SK-N-DZ (cell line): ENCODE results near the gene AUTS2.

Experiments
- DNase-seq: peaks from one replicate; pipeline ENCODE4 v3.0.0-alpha.2; 2015; ENCODE audit warnings: low spot score

Gene AUTS2

GRCh38 chr7:69684369-69685292, 86.4 kb downstream of the AUTS2 start:
- no peak for DNase-seq

DNA sequence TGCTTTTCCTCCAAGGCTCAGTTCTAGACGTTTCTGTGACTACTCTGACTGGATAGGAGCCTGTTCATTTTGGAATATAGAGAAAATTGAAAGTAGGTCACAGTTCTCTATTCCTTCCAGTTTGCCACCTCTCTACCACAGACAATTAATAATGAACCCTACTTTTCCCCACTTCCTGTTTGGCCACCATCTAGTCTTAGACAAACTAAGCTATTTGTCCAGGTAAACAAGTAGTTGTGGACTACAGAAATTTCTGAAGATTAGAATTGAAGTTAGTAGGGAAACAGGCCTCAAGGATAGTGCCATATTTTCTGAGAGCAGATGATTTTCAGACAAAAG, 87.0 kb downstream of the AUTS2 start:
- no peak for DNase-seq

GRCh38 chr7:69686366-69686765, 88.1 kb downstream of the AUTS2 start:
- no peak for DNase-seq

- DNase-seq, result no peak
Observed at GRCh38 chr7:69687739-69688433, 89.6 kb downstream of the AUTS2 start.

- no peak for DNase-seq
Observed at GRCh38 chr7:69690329-69690728, 92.1 kb downstream of the AUTS2 start.

DNA sequence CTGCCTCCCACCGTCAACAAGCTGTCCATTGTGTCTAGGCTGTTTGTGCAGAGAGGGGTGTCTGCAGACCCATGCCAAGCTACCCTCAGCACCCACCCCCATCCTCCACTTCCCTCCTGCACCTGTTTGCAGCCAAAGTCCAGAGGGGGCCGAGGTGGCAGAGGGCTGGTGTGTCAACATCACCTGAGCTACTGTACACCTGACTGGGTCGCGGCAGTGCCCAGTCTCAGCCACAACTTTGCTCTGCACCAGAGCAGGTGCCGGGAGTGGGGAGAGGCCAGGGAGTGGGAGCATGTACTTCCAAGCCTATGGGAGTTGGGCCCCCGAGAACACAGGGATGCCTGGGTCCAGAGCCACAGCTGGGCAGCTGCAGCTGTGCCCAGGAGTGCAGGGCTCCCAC, 93.1 kb downstream of the AUTS2 start:
- DNase-seq, result no peak

DNA sequence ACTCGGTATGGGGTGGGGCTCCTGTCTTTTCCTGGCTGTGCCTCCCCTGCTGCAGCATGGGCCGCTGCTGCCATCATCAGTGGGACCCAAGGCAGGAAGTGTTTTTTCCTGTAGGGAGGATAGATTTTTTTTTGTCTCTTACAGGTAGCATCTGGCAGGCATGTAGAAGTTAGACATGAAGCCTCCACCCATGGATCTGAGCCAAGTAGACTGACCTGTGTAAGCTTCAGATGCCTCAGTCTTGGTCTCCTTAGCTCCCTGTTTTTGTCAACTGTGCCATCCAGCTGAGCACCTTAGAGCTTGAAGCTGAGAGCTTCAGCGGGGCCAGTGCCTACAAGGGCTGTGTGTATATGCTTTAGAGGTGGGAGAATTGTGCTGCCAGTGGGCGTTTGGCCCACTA, 93.5 kb downstream of the AUTS2 start:
- no peak for DNase-seq

- DNase-seq, result no peak
Observed at GRCh38 chr7:69692611-69693010, 94.3 kb downstream of the AUTS2 start.

DNA sequence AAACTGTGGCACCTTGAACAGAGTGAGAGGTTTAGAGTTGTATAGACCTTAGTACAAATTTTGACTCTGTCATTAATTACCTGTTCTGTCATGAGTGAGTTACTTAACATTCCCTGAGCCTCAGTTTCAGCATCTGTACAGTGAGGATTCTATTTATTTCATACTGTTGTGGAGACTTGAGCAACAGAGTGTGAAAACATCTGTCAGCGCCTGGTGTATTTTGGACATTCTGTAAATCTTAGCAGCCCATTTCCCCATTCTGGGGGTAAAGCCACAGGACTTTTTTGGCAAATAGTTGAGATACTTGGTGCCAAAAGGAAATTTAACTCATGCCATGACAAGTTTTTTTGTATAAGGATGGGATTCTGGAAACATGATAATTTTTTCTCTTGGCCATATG, 94.8 kb downstream of the AUTS2 start:
- DNase-seq, result no peak

- DNase-seq, result no peak
Observed at GRCh38 chr7:69696054-69696591, 97.8 kb downstream of the AUTS2 start.

DNA sequence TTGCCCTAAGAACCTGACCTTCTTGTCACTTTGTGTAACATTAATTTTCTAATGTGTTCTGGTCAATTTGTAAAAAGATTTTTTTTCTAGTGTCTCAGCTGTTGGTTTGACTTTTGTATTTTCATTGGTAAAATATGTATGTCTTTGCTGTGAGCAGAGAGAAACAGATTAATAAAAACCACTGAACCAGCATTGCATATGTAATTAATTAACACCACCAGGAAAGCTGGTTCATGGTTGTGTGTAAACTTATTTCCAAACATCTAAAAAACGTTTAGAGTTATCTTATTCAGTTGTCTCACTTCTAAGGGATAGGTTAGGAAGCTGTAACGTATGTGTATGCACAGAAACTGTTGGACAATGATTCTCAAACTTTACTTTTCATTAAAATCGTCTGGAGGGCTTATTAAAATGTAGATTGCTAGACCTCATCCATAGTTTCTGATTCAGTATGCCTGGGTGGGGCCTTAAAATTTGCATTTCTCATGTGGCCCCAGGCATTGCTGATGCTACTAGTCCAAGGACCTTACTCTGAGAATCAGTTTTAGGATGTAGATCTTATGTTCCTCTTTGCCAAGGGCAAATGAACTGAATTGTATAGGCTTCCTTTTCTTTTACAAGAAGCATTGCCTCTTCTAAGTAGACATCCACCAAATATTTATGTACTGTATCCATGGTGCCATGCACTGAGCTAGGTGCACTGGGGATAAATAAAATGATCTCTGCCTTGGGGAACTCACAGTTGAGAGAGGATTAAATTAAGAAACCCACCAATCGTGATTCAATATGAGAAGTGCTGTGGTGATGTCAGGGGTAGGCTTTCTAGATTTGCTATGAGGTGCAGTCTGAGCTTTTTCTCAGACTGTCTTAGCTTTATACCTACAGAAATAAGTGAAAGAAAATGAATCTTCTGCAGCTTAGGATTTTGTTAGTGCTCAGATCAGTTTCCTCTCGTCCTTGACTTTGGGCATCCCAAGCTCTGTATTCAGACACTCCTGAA, 98.7 kb downstream of the AUTS2 start:
- no peak for DNase-seq

GRCh38 chr7:69698109-69698825, 100.0 kb downstream of the AUTS2 start:
- peak; percentile 40 for DNase-seq

DNA sequence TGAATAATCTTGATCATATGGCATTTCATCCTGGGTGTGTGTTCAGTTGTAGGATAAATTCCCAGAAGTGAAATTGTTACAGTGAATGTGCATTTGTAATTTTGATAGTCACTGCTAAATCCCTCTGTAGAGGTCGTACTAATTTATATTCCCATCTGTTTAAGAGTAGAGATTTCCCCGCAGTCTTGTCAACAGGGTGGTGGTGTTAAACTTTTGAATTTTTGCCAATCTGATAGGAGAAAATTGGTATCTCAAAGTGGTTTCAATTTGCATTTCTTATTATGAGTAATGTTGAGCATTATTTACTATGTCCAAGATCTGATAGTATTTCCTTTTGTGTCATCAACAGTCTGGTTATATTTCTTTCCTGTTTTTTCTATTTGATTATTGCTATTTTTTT, 101.7 kb downstream of the AUTS2 start:
- DNase-seq, result no peak

GRCh38 chr7:69700331-69700730, 102.1 kb downstream of the AUTS2 start:
- DNase-seq, result peak; percentile 89

- no peak for DNase-seq
Observed at GRCh38 chr7:69701288-69701687, 103.0 kb downstream of the AUTS2 start.

DNA sequence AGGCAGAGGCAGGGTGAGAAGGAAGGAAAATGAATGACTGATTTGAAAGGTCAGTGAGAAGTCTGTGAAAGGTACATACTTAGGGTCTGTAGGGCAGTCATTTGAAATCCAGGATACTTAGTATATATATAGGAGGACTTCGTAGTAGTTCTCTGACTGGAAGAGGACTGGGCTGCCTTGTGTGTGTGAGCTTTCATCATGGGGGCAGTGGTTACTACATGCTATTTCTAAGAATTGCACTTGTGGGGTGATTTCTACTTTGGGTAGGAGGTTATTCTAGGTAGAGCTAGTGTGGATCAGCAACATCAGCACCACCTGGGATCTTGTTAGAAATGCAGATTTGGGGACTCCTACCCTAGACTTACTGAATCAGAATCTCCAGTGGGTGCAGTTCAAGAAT, 104.1 kb downstream of the AUTS2 start:
- DNase-seq, result no peak

- no peak for DNase-seq
Observed at GRCh38 chr7:69703099-69703498, 104.8 kb downstream of the AUTS2 start.

GRCh38 chr7:69706070-69706469, 107.8 kb downstream of the AUTS2 start:
- DNase-seq, result no peak

GRCh38 chr7:69708857-69709256, 110.6 kb downstream of the AUTS2 start:
- no peak for DNase-seq

DNA sequence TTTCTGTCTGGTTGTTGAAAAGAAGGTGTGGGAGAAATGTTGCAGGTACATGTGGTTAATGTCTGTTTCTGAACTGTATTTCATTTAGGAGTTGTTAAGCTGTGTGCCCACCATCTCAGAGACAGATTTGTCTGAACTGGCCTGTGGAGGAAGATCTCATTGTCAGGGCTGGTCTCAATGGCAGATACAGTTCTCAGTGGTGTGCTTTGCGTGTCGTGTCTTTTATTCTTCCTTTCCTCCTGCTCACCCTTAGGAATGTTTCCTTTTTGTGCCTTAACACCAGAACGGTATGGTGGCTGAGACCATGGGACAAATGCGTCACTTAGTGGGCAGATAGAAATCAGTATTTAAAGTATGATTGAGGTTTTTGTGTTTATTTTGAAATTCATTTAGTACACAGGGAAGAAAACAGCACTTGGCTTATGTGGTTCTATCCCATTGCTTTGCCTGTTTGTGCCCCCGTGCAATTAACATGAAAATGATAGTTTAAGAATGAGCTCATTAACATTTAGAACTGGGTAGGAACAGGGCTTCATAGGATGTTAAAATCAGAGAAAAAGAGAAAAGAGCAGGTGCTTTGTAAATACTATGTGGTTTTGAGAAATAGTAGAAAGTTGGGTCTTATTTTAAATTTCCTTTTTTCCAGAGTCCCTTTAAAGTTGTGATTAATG, 112.6 kb downstream of the AUTS2 start:
- no peak for DNase-seq
